ENCODE results near the gene SEL1L3. TPM values are rescaled to one million over a fixed set of nuclear protein-coding genes. Genes with fewer than 3 reads are reported as not detected.

The SEL1L3 gene
- total and polyA plus RNA-seq, 2 of the 13 experiments (the other 11 are each of a cell fraction or from before 2014, with no cell fraction given) = 0.28 to 1.1 TPM

DNA sequence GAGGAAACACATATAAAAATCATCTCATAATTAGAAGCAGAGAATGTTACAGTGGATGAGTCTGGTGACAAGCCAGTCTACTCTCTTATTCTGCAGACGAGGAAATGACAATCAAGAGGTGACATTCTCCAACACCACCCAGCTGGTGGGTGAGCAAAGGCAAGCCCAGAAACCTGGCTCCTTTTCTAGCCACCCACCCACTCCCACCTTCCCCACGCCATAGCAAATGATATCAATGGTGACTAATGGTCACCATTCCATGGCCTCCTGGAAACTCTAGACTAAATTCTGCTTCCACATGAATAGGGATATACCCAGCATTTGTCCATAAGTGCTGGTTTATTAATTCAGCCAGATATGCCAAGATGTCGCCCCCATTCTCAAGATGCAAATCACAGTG is 10.7 kb downstream of the SEL1L3 start (continued):
- TF ChIP-seq, protein P1, sequence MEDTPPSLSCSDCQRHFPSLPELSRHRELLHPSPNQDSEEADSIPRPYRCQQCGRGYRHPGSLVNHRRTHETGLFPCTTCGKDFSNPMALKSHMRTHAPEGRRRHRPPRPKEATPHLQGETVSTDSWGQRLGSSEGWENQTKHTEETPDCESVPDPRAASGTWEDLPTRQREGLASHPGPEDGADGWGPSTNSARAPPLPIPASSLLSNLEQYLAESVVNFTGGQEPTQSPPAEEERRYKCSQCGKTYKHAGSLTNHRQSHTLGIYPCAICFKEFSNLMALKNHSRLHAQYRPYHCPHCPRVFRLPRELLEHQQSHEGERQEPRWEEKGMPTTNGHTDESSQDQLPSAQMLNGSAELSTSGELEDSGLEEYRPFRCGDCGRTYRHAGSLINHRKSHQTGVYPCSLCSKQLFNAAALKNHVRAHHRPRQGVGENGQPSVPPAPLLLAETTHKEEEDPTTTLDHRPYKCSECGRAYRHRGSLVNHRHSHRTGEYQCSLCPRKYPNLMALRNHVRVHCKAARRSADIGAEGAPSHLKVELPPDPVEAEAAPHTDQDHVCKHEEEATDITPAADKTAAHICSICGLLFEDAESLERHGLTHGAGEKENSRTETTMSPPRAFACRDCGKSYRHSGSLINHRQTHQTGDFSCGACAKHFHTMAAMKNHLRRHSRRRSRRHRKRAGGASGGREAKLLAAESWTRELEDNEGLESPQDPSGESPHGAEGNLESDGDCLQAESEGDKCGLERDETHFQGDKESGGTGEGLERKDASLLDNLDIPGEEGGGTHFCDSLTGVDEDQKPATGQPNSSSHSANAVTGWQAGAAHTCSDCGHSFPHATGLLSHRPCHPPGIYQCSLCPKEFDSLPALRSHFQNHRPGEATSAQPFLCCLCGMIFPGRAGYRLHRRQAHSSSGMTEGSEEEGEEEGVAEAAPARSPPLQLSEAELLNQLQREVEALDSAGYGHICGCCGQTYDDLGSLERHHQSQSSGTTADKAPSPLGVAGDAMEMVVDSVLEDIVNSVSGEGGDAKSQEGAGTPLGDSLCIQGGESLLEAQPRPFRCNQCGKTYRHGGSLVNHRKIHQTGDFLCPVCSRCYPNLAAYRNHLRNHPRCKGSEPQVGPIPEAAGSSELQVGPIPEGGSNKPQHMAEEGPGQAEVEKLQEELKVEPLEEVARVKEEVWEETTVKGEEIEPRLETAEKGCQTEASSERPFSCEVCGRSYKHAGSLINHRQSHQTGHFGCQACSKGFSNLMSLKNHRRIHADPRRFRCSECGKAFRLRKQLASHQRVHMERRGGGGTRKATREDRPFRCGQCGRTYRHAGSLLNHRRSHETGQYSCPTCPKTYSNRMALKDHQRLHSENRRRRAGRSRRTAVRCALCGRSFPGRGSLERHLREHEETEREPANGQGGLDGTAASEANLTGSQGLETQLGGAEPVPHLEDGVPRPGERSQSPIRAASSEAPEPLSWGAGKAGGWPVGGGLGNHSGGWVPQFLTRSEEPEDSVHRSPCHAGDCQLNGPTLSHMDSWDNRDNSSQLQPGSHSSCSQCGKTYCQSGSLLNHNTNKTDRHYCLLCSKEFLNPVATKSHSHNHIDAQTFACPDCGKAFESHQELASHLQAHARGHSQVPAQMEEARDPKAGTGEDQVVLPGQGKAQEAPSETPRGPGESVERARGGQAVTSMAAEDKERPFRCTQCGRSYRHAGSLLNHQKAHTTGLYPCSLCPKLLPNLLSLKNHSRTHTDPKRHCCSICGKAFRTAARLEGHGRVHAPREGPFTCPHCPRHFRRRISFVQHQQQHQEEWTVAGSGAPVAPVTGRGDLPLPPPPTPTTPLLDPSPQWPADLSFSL (CRISPR knock-in tag; IDR thresholded peaks at IDR 0.05) = no peak
- no peak for TF ChIP-seq RNF2 (conservative IDR thresholded peaks at IDR 0.05; ENCODE audit: low read depth)

DNA sequence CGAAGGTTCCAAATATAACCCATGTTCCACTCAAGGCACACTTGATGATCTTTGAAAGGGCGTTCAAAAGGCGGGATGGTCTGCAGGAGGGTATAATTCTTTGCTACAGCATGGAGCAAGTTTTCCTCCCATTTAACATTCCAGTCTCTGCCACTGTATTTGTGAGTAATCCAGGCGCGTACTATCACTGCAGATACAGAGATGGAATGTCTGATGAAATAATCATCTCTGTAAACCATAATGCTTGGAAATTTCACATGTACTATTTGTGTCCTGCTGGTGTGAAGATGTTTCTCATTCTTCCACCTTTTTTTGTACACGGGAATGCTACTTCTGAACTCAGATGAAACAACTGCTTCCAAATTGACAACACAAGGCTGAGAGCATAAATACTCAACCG is 15.5 kb downstream of the SEL1L3 start:
- in situ Hi-C loops (cut with HindIII; ENCODE audit: extremely low pct_ligation_motif_present, low pct_unique_long_range_greater_than_20kb) = no loop called here
- no peaks in the 10 kb centered on the region for H3K9me3 ChIP-seq (ENCODE audit: low read length)
- no peaks in the 10 kb centered on the region for H3K4me1 ChIP-seq (ENCODE audit: insufficient read depth, low read length)
- no peaks in the 10 kb centered on the region for H3K36me3 ChIP-seq (replicated peaks in 1 of 2; ENCODE audit: control insufficient read depth in 1 of 2, insufficient read depth in 2 of 2, low read length in 2 of 2)
- no peaks in the 10 kb centered on the region for H3K27me3 ChIP-seq (ENCODE audit: control insufficient read depth in 1 of 2, insufficient read depth in 2 of 2, low read length in 2 of 2)
- intact Hi-C loops (cut with micrococcal nuclease; ENCODE audit: unreplicated experiment) = no loop called here
- H3K9ac ChIP-seq (ENCODE audit: insufficient read depth, low read depth, low read length) = no peak overlapping the region
- FAIRE-seq (no peak), DNase-seq (ENCODE audit: low spot score) (no peak), ATAC-seq (no peak)
- ChIA-PET POLR2A (no interaction called here), CTCF (ENCODE audit: low intra/inter-chr PET ratio, low total read pairs) (no interaction called here)
- BruUV-seq (replicated peaks) = no TSS peak
- no peaks in the 10 kb centered on the region for H3K79me2 ChIP-seq (ENCODE audit: insufficient read depth, low read length)
- no peak overlapping the region for H3K4me3 ChIP-seq (replicated peaks in 1 of 3; ENCODE audit: insufficient read depth in 1 of 3, low read depth in 2 of 3, low read length in 3 of 3)
- WGBS (ENCODE audit: low lambda C conversion rate) = 72% methylated on average over 7 of the region's 7 CpGs
- no peak overlapping the region for H2AFZ ChIP-seq (ENCODE audit: low read length)
- H3K27ac ChIP-seq (ENCODE audit: extremely low read length, insufficient read depth, low read length) = no peak overlapping the region
- no peaks in the 10 kb centered on the region for H4K20me1 ChIP-seq (ENCODE audit: insufficient read depth, low read length)
- no peak overlapping the region for H3K4me2 ChIP-seq (ENCODE audit: low read depth, low read length)
- TF ChIP-seq MEF2D (CRISPR knock-in tag; IDR thresholded peaks at IDR 0.05) (no peak), GATA4 (IDR thresholded peaks at IDR 0.05; ENCODE audit: borderline replicate concordance, low read depth) (no peak), TMF1 (CRISPR knock-in tag; IDR thresholded peaks at IDR 0.05; ENCODE audit: low read depth) (no peak), HNRNPK (IDR thresholded peaks at IDR 0.05; ENCODE audit: low read depth, low read length, poor library complexity, severe bottlenecking) (no peak), ZNF674 (CRISPR knock-in tag; IDR thresholded peaks at IDR 0.05; ENCODE audit: low read depth) (no peak)
- TF ChIP-seq, protein P2, sequence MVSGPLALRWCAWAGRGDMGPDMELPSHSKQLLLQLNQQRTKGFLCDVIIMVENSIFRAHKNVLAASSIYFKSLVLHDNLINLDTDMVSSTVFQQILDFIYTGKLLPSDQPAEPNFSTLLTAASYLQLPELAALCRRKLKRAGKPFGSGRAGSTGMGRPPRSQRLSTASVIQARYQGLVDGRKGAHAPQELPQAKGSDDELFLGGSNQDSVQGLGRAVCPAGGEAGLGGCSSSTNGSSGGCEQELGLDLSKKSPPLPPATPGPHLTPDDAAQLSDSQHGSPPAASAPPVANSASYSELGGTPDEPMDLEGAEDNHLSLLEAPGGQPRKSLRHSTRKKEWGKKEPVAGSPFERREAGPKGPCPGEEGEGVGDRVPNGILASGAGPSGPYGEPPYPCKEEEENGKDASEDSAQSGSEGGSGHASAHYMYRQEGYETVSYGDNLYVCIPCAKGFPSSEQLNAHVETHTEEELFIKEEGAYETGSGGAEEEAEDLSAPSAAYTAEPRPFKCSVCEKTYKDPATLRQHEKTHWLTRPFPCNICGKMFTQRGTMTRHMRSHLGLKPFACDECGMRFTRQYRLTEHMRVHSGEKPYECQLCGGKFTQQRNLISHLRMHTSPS (CRISPR knock-in tag; IDR thresholded peaks at IDR 0.05; ENCODE audit: low read depth) = no peak
- TF ChIP-seq, protein P3, sequence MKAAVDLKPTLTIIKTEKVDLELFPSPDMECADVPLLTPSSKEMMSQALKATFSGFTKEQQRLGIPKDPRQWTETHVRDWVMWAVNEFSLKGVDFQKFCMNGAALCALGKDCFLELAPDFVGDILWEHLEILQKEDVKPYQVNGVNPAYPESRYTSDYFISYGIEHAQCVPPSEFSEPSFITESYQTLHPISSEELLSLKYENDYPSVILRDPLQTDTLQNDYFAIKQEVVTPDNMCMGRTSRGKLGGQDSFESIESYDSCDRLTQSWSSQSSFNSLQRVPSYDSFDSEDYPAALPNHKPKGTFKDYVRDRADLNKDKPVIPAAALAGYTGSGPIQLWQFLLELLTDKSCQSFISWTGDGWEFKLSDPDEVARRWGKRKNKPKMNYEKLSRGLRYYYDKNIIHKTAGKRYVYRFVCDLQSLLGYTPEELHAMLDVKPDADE (CRISPR knock-in tag; IDR thresholded peaks at IDR 0.05) = no peak
- TF ChIP-seq, protein P4, sequence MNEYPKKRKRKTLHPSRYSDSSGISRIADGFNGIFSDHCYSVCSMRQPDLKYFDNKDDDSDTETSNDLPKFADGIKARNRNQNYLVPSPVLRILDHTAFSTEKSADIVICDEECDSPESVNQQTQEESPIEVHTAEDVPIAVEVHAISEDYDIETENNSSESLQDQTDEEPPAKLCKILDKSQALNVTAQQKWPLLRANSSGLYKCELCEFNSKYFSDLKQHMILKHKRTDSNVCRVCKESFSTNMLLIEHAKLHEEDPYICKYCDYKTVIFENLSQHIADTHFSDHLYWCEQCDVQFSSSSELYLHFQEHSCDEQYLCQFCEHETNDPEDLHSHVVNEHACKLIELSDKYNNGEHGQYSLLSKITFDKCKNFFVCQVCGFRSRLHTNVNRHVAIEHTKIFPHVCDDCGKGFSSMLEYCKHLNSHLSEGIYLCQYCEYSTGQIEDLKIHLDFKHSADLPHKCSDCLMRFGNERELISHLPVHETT (CRISPR knock-in tag; conservative IDR thresholded peaks at IDR 0.05) = no peak

All from HepG2 (cell line).